ENCODE results near the gene NDFIP2.
"Not testable (repeated sequence)": the region's sequence is repeated elsewhere in the genome, so short reads cannot be mapped to it uniquely, and the experiment has no call there.

The NDFIP2 gene

DNA sequence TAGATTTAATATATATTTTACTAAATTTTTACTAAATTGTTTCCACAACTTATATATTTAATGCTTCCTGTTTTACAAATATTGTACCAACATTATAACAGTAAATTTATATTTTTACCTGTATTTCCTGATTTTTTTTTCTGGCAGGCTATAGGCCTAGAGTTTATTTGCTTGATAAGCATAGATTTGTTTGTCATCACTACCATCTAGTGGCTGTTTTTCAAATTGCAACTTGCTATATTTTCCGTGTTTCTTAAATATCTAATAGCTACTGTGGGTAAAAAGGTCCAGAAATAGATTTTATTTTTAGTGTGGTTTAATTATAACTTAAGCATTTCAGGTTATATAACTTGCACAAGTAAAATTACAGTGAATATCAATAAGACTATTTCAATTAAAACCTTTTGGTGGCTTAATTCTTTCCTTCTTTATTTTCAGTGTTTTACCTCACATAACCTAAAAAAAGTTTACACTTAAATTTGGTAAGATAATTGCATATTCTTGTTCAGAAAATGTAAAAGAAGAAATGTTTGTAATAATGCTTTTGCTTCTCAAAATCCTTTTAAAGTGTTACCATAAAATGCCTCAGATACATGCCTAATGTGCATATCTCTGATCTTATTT, 60.6 kb downstream of the NDFIP2 start:
- peak; percentile 35 for DNase-seq

DNA sequence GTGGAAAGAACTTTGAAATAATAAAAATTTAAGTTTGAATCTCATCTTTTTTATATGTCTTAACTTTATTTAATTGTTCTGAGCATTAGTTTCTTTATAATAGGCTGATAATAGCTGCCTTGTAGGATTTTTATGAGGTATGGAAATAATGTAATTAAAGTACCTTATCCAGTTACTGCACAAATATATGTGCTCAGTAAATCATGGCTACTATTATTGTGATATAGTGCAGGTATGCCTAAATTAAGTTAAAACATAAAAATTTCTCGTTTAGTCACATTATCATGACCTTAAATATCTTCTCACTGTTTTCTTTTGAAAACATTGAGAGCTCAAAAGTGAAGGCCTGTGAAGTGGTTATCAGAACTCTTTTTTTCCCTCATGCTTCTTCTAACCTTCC, 62.9 kb downstream of the NDFIP2 start:
- DNase-seq = no peak

DNA sequence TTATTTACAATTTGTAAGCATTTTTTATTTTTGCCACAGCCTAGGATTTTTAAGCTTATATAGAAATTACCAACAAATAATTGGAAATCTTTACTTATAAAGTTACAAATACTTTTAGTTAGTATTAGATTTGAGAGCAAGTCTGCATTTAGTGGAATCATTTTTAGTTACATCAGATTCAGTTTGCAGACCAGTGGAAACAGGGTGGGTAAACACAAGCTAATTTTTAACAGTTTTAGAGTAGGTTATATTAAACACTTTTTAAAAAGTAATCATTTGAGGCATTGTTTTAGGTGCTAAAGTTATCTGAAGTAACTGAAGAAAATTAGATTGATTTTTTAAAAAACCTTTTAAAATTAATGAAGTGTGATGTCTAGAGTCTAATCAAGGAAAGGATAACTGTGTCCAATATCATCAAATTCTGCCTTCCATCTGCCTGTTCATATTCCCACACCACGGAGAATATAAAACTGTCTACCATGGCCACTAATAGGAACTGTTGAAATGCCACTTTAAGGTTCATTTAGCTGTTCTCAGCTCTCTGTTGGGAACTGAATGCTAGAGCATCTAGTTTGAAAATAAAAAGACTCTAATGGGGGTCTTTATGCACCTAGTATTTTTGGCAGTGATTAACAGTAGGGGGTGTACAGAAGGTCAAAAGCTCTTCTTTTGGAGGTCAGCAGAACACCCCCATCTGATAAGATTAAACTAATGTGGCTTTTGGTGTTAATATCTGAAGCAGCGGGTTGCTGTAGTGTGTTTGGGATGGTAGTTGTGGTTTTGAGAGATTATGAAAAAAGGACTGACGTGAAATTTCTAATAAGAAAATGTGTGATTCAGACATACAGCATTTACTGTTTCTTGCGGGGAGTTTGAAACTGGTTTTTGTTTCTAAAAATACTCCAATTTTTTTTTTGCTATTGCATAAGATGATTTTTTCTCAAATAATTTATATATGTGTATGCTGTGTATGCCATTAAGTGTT, 66.5 kb downstream of the NDFIP2 start:
- DNase-seq = no peak

DNA sequence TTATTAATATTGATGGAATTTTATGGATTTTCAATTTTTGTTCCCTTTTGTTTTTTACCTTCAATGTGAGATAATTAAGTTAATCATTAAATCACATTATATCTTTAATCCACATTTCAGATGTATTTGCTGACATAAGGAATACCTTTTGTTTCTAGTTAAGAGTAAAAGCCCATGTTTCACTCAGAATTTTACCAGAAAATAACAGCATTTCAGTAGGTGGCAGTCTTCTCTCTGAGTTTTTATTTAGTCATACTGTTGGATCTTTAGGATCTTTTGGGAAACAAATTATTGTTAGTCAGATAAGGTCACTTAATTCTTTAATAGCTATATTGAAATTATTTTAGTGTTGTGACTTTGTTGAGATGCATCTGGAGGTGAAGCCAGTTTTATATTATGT, 67.9 kb downstream of the NDFIP2 start:
- DNase-seq = peak; percentile 1

DNA sequence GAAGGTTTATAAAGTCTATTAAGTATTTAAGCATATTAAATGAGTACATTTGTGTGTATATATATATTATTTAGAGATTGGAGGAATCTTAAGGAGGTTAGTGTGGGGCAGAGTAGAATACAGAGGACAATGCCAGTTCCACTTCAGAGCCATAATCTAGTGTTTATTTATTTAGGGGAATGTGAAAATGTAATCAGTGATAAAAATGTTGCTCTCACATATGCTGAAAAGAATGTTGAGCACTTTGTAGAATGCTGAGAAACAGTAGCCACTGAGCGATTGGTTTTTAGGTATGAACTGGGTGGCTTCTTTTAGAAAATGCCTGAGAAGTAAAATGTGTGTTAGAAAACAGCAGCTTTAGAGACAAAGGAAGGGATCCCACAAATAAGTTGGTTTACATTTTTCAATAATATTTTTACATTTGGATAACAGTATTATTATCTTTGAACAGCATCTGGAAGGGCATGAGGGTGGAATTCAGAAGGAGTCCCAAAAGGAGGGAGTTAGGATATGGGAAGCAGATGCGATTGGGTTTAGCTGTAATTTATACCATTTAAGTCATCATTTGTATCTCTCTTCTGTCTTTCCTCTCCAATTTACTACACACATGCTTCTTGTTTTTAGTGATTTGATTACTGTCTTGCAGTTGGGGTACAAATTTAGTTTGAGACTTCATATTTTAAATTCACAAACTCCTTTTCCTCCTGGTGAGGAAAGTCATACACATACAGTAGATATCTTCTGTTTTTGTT, 68.6 kb downstream of the NDFIP2 start:
- no peak for DNase-seq

DNA sequence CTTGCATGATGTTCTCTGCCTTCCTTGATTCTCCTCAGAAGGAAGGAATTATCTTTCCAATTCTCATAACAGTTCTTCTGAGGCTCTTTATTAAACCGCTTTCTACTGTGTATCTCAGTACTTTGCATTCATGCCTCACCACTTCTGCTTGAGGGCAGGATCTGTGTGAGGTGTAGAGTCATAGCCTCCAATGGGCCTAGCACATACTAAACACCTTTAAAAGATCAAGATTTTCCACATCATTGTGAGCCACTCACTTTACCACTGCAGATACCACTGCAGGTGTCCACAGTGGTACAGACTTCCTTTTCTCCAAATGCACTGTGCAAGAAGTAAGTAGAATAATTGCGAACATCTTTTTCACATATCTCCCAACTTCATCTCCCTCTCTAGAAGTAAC, 76.7 kb downstream of the NDFIP2 start:
- DNase-seq = no peak

DNA sequence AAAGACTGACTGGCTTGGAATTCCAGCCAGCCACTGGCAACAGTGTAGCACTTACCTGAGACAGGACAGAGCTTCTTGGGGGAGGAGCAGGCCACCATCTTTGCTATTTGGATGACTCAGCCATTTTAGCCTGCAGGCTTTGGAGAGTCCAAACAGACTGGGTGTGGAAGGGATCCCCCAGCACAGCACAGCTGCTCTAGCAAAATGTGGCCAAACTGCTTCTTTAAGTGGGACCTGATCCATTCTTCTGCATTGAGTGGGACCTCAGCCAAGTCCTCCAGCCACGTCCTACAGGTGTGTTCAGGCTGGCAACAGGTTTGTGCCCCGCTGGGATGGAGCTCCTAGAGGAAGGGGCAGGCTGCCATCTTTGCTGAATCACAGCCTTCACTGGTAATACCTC, 80.0 kb downstream of the NDFIP2 start:
- peak; percentile 1 for DNase-seq

DNA sequence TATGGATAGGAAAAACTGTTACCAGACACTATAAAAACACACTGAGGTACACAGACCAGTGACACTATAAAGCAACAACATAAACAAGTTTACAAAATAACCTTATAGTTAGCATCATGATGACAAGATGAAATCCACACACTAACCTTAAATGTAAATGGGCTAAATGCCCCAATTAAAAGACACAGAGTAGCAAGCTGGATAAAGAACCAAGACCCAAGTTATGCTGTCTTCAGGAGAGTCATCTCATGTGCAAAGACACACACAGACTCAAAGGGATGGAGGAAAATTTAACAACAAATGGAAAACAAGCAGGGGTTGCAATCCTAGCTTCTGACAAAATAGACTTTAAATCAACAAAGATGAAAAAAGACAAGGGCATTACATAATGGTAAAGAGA, 81.6 kb downstream of the NDFIP2 start:
- no peak for DNase-seq

DNA sequence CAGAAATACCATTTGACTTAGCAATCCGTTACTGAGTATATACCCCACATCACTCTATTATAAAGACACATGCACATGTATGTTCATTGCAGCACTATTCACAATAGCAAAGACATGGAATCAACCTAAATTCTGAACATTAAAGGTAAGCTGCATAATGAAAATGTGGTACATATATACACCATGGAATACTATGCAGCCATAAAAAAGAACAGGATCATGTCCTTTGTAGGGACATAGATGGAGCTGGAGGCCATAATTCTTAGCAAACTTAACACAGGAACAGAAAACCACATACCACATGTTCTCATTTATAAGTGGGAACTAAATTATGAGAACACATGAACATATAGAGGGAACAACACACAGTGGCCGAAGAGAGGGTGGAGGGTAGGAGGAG, 85.2 kb downstream of the NDFIP2 start:
- DNase-seq = no peak

DNA sequence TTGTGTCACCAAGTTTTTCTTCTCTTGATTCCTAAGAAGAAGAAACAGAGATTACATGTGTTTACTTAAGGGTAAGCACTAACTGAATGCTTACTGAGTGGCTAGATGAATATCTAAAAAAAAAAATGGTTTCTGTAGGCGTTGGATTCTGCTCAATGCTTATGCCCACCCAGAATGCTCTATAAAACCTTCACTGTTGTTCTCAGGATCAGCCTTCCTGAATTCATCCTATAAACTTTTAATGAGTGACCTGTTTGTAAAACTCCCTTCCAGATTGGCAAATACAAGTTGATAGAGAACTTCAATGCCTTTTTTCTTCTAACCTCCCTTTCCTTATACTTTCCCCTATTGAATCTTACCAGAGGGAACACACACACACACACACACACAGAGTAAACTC, 90.2 kb downstream of the NDFIP2 start:
- DNase-seq = no peak

DNA sequence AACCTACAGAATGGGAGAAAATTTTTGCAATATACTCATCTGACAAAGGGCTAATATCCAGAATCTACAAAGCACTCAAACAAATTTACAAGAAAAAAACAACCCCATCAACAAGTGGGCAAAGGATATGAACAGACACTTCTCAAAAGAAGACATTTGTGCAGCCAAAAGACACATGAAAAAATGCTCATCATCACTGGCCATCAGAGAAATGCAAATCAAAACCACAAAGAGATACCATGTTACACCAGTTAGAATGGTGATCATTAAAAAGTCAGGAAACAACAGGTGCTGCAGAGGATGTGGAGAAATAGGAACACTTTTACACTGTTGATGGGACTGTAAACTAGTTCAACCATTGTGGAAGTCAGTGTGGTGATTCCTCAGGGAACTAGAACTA, 92.9 kb downstream of the NDFIP2 start:
- not testable (repeated sequence) for DNase-seq

DNA sequence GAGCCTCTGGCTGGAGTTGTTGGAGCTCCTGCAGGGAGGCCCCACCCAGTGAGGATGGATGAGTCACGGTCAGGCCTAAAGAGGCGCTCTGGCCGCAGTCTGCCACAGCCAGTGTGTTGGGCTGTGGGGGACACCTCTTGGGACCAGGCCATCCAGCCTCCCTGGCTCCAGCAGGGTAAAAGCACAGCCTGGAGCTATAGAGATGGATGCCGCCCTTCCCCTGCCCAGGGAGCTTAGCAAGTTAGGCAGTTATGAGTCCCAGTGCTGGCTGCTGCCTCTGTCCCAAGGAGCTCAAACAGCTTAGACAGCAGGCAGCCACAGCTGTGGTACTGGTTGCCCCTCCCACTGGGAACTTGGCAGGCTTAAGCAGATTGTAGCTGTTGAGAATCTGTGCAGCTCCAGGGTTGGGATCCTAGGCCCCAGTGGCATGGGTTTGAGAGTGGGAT, 100.9 kb downstream of the NDFIP2 start:
- peak; percentile 4 for DNase-seq

DNA sequence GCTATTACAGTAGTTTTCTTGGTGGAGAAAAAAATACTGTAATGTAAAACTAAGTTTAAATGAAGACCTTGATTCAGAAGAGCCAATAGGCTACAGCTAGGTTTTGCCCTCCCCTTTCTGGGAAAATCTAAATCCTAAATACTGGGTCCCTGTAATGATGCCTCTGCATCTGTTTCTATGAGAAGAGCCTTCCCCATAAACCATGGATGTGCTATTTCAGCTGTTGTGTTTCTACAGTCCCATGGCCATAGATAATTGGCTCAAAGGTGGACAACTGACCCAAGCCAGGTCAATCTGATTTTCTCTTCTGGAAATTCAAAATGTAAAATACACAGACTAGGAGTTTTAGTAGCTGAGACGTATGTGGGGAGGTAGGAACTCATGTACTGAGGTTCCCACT, 101.9 kb downstream of the NDFIP2 start:
- DNase-seq = no peak

DNA sequence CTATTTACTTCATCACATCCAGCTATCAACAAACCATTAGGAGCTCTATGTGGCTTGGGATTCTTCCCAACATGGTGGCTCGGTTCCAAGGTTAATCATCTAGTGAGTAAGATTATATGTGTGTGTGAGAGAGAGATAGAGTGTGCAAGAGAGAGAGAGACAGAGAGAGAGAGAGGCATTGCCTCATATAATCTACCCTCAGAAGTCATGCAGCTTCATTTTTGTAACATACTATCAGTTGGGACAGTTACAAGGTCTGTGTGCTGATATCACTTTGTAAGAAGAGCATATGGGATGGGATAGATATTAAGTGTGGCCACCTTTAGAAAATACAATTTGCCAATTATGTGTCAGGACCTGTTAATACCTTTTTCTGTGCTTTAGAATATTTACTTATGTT, 104.1 kb downstream of the NDFIP2 start:
- DNase-seq = no peak

DNA sequence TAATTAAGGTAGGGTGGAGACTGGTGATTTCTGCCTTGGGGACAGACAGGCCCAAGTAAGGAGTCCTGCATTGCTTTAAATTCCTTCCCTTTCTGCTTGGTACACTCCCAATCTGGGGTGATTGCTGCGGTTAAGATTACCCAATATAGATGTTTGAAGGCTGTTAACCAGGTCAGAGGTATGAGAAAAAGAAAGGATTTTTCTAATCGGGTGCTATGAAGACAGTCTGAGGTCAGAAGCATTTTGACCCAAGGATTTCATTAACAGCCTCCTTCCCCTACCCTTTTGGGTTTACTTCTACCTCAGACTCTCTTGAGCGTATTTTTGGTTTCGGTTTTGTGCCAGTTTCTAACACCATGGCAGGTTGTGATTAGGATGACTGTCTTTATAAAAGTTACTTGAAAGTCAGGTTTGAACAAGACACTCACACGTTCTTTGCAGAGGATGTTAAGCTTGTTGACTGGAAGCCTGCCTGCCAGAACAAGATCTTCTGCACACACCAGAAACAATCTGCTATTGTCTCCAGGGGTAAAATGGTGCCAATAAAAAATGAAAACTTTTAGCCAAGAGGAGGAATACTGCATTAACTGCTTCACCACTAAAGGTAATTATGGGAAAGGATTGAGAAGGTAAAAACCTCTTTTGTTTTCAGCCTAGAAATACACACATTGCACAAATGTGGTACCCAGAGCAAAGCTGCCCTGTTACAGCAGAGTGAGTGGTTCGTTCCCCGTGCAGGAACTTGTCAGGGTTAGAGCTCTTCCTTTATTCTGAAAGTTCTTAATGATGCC, 108.8 kb downstream of the NDFIP2 start:
- DNase-seq = no peak

DNA sequence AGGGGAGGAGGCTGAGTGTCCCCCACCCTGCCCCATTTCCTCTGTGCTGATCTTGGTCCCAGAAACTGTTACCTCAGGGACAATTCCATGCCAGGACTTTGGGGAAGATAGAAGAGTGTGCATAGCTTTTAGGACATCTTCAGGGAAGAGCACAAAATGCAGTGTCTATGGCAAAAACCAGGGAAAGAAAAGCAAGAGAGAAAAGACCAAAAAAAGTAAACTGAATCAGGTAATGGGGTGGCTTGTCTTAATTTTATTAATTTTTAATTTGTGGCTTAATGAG, 109.4 kb downstream of the NDFIP2 start:
- no peak for DNase-seq

DNA sequence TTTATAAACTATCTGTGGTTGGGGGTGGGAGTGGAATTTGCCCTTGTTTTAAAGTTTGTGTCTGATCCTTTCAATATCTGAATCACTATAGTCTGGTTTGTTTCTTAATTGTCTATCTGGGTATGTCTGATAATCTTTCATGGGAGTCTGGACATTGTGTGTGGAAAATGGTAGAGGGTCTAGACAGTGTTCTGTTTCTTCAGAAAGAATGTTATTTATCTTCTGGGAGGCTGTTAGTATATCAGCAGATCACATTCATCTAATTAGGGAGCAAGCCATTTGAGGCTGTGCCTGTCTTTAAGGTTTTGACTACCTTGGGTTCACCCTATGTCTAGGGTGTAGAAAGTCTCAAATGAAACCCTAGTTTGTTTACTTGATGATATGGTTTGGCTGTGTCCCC, 110.5 kb downstream of the NDFIP2 start:
- no peak for DNase-seq

DNA sequence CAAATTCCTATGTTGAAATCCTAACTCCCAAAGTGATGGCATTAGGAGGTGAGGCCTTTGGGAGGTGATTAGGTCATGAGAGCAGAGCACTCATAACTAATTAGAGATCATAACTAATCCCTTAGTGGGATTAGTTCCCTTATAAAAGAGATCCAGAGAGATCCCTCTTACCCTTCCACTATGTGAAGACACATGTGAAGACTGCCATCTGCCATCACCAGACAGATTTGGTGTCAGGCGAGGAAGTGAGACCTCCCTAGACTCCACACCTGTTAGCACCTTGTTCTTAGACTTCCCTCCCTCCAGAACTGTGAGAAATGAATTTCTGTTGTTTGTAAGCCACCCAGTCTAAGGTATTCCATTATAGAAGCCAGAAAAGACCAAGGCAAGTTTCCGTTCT, 112.2 kb downstream of the NDFIP2 start:
- no peak for DNase-seq

DNA sequence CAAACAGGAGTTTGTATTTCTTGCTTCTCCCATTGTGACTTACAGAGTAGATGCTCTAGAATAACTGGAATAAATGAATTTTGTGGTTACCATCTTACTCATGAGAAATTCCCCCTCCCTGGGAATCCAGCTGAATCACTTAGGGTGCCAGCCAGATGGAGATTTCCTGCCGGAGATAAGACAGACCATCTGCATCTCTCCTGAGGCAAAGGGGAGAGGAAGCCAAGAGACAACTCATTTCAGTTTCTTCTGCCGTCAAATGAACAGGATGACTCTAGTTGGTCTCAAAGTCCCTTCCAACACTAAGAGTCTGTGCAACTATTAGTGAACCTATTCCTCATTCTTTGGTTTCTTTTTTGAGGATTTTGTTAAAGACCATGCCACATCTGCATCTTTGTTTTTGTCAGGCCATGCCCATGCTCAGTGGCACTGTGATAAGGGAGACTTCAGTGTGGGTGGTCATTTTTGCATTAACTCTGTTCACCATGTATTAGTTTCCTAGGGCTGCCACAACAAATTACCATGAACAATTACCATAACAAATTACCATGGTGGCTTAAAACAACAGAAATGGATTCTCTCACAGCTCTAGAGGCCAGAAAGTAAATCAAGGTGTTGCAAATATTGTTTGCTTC, 112.8 kb downstream of the NDFIP2 start:
- no peak for DNase-seq

DNA sequence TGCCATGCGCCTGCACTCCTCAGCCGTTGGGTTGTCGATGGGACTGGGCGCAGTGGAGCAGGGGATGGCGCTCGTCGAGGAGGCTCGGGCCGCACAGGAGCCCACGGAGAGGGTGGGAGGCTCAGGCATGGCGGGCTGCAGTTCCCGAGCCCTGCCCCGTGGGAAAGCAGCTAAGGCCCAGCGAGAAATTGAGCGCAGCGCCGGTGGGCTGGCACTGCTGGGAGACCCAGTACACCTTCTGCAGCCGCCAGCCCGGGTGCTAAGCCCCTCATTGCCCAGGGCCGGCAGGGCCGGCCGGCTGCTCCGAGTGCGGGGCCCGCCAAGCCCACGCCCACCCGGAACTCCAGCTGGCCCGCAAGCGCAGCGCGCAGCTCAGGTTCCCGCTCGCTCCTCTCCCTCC, 119.2 kb downstream of the NDFIP2 start:
- DNase-seq = not testable (repeated sequence)

DNA sequence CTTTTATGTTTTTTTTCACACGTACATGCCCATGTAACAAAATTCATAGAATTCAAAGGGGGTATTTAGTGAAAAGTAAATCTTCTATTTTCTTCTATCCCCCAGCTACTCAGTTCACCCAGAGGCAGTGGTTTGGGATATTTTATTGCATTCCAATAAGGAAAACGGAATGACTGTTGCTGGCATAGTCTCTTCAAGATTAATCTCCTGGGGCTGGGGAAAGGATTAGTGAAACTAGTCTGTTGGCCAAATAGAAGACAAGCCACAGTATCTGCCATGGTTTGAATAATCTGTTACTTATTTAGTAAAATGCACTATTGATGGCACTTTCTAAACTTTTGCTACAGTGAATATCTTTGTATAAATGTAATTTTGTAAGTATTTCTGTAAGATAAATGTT, 122.0 kb downstream of the NDFIP2 start:
- DNase-seq = no peak

DNA sequence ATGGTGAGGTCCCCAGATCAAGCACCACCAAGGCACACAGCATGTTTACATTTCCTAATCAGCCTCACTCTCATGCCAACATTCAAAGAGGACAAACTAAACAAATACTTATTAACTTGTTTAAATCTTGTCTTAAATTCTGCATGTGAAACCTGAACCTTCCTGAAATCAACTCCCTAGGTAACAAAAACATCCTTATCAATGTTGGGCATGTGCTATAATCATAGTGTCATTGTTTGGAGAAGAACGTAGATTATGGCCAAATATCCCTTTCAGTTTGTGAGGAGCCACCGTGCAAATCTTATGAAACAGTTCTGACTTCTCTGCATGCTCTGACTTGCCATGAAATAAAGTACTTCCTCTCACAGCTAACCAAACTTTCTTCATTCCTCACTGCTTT, 123.8 kb downstream of the NDFIP2 start:
- DNase-seq = no peak
